ENCODE results near the gene GBF1. TPM values are rescaled to one million over a fixed set of nuclear protein-coding genes. Genes with fewer than 3 reads are reported as not detected.

The GBF1 gene
- total RNA-seq, 1 experiment from 2014 or later: 27.6 TPM

DNA sequence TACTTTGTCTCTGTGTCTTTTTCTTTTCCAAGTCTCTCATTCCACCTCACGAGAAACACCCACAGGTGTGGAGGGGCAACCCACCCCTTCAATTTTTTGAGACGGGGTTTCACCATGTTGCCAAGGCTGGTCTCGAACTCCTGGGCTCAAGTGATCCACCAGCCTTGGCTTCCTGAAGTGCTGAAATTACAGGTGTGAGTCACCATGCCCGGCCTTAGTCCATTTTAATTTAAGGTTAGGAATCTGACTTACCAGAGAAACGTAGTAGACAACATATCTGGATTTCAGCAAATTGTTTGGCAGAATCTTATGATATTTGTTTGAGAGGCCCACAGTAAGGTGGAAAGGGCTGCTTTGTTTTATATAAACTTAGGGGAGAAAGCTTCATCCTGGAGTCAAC is 147.0 kb downstream of the GBF1 start:
- no peak for DNase-seq (ENCODE audit: extremely low read depth, low read depth)

DNA sequence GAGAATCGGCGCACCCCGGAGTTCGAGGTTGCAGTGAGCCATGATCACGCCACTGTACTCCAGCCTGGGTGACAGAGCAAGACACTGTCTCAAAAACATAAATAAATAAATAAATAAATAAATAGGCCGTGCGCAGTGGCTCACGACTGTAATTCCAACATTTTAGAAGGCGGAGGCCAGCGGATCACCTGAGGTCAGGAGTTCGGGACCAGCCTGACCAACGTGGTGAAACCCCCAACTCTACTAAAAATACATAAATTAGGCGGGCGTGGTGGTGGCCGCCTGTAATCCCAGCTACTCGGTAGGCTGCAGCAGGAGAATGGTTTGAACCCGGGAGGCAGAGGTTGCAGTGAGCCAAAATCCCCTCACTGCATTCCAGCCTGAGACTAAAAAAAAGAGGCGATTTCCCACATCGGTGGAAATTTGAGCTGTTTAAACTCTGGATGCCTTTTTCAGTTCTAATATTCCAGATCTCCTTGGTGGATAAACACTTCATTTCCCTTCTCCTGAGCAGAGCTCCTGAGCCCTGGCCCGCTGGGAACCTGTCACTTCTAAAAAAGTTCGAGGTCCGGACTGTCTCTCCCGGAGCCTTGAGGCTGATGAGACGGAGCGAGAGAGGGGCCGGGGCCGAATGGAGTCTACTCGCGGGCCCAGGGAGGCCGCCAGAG is 148.2 kb downstream of the GBF1 start:
- DNase-seq (ENCODE audit: extremely low read depth, low read depth): no peak

DNA sequence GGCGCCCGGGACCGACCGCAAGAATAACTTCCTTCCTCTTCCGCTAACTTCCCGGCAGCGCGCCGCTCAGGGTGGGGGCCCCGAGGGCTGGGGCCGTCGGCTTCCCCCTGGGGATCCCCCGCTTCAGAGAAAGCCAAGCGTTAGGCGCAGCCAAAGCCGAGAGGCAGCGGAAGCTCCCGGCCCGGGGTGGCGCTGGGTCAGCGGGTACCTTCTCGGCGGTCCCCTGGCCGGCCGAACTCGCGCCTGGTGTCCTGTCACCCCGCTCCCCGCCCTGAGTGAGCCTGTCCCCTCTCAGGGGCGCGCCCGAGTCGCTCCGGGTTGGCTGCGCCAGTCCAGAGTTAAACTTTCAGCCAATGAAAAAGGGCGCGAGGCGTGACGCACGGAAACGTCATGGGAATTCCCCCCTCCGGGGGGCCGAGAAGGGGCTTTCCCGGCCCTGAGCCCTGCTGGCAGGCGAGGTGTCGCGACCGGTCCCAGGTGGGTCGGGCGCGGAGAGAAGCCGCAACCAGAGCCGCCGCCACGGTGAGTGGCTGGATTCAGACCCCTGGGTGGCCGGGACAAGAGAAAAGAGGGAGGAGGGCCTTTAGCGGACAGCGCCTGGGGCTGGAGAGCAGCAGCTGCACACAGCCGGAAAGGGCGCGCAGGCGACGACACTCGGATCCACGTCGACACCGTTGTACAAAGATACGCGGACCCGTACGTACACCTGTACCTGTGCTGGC is 148.9 kb downstream of the GBF1 start:
- DNase-seq (ENCODE audit: extremely low read depth, low read depth): peak; percentile 95

DNA sequence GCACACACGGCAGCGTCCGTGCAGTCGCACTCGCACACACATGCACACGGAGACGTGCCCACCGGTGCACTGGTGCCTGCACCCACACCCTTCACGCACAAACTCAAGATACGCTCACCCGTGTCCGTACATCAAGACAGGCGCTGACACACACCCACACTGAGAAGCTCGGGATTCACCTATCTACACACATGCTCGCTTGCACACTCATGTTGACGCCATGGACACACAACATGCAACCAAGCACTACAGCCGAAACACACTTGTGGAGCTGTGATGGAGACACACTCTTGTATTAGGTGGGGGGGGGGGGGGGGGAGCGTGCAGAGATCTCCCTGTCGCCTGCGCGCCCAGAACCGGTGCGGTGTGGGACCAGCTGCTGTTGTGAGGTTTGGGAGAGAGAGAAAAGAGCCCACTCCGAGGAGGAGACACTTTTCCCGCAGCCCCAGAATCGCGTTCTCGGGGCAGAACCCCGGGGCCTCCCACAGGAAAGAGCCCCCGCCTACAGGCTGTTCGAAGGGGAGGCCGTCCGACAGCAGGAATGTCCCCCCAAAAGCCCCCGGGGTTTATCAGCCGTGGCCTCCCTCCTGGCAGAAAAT is 149.6 kb downstream of the GBF1 start:
- peak; percentile 17 for DNase-seq (ENCODE audit: extremely low read depth, low read depth)

DNA sequence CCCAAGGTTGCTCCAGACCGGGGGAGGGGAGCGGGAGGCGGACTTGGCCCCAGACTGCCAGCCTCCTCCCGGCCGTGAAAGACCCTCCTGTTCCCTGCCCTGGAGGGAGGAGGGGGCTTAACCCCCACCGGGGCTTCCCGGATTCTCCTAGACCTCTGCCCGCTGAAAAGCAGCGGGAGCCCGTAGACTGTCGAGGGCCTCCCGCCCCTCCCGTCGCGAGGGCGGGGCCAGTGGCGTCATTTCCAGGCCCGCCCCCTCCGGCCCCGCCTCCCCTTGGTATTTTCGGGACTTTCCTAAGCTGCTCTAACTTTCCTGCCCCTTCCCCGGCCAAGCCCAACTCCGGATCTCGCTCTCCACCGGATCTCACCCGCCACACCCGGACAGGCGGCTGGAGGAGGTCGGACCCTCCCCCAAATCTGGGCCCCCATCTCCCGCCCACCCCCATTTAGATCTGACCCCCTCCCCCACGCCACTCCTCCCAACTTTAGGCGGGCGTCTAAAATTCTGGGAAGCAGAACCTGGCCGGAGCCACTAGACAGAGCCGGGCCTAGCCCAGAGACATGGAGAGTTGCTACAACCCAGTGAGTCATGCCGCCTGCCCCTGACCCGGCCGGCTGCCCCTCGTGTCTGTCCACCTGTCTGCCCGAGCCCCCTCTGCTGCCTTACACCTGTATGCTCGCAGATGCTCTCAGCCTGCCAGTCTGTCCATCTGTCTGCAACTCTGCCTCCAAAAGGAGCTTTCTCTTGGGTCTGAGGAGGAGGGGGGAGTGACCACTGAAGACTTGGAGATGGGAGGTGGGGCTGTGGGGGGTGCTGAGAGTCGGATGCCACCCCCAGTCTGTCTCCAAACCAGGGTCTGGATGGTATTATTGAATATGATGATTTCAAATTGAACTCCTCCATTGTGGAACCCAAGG is 150.3 kb downstream of the GBF1 start, which contains the start of gene NFKB2:
TSS of gene NFKB2 (plus strand) at position 306 of the 917 bp plus-strand sequence. CDS start at position 561, 255 bp downstream.
- DNase-seq (ENCODE audit: extremely low read depth, low read depth): peak; percentile 82

DNA sequence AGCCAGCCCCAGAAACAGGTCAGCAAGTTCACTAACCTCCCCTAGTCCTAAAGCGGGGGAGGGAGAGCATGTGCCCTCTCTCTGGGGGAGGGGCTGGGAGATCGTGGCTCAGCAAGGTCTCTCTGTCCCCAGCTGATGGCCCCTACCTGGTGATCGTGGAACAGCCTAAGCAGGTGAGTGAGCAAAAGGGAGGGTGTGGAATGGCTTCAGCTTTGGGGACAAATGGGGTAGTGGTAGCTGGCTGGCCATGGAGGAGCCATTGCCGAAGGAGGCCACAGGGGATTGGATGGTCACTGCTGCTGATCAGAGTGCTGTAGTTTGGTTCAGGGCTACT is 151.0 kb downstream of the GBF1 start:
- no peak for DNase-seq (ENCODE audit: extremely low read depth, low read depth)

DNA sequence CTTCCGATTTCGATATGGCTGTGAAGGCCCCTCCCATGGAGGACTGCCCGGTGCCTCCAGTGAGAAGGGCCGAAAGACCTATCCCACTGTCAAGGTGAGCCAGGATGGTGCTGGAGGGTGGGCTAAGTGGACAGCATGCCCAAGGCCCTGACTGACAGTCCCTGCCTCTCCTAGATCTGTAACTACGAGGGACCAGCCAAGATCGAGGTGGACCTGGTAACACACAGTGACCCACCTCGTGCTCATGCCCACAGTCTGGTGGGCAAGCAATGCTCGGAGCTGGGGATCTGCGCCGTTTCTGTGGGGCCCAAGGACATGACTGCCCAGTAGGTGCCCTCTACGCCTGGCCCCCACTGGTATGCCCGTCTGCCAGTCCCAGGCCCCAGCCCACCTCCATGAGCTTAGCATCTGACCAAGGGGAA is 151.4 kb downstream of the GBF1 start:
- DNase-seq (ENCODE audit: extremely low read depth, low read depth): no peak

DNA sequence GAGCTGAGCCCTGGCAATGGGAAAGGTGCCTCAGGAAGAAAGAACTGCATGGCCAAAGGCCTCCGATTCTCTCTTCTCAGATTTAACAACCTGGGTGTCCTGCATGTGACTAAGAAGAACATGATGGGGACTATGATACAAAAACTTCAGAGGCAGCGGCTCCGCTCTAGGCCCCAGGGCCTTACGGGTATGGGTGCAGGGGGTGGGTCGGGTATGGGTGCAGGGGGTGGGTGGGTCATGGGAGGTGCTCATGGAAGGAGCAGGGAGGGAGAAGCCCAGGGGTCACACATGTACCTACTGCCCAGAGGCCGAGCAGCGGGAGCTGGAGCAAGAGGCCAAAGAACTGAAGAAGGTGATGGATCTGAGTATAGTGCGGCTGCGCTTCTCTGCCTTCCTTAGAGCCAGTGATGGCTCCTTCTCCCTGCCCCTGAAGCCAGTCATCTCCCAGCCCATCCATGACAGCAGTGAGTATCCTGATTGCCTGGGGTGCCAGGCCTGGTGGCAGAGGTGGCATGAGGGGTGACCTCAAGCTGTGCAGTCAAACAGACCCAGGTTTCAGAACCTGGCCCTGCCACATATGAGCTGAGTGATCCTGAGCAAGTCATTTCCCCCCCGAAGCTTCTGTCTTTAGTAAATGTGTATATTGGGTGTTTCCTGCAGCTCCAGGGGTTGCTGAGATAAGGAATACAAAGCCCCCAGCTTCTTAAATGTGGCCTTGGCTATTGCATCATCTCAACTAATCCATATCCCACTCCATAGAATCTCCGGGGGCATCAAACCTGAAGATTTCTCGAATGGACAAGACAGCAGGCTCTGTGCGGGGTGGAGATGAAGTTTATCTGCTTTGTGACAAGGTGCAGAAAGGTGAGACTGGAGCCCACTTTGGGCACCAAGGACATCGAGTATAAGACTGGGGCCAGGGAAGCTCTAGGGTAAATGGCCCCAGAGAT is 152.2 kb downstream of the GBF1 start:
- DNase-seq (ENCODE audit: extremely low read depth, low read depth): no peak

DNA sequence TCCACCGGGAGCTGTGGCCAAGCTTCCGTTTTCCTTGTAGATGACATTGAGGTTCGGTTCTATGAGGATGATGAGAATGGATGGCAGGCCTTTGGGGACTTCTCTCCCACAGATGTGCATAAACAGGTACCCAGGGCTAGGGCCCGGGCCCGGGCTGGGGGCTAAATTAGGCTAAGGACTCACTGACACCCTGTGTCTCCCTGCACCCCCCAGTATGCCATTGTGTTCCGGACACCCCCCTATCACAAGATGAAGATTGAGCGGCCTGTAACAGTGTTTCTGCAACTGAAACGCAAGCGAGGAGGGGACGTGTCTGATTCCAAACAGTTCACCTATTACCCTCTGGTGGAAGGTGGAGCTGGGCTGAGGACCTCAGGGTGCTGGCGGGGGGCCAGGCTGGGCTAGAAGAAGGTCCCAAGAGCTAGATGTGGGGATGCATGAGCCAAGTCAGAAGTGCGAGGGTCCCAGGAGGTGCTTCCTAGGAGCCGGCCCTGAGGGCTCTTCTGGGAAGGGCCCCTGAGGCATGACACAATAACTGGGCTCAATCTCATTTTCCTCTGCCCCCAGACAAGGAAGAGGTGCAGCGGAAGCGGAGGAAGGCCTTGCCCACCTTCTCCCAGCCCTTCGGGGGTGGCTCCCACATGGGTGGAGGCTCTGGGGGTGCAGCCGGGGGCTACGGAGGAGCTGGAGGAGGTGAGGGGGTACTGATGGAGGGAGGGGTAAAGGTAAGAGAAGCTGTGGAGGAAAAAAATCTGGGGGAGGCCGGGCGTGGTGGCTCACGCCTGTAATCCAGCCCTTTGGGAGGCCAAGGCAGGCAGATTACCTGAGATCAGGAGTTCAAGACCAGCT is 153.1 kb downstream of the GBF1 start:
- no peak for DNase-seq (ENCODE audit: extremely low read depth, low read depth)

DNA sequence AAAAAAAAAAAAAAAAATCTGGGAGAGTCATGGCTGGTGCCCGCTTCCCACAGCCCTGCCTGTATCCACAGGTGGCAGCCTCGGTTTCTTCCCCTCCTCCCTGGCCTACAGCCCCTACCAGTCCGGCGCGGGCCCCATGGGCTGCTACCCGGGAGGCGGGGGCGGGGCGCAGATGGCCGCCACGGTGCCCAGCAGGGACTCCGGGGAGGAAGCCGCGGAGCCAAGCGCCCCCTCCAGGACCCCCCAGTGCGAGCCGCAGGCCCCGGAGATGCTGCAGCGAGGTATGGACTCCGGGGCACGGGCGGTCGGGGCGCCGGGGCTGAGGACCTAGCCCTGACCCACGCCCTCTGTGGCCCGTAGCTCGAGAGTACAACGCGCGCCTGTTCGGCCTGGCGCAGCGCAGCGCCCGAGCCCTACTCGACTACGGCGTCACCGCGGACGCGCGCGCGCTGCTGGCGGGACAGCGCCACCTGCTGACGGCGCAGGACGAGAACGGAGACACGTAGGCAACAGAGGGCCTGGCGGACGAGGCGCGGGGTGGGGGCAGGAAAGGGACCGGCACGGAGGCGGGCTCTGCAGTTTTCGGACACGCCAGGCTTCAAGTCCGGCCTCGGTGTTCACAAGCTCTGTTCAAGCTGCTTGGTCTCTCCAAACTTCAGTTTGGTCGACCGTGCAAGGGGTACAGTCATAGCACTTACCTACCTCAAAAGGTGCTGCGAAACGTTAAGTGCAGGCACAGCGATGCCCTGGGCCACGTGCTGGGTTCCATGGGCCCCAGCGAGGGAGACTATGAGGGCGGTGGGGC is 154.1 kb downstream of the GBF1 start:
- DNase-seq (ENCODE audit: extremely low read depth, low read depth): peak; percentile 81

DNA sequence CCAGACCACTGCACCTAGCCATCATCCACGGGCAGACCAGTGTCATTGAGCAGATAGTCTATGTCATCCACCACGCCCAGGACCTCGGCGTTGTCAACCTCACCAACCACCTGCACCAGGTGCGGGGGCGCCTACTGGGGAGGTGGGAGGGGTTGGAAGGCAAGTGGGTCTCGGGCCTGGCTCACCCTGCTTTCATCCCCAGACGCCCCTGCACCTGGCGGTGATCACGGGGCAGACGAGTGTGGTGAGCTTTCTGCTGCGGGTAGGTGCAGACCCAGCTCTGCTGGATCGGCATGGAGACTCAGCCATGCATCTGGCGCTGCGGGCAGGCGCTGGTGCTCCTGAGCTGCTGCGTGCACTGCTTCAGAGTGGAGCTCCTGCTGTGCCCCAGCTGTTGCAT is 154.7 kb downstream of the GBF1 start:
- no peak for DNase-seq (ENCODE audit: extremely low read depth, low read depth)

DNA sequence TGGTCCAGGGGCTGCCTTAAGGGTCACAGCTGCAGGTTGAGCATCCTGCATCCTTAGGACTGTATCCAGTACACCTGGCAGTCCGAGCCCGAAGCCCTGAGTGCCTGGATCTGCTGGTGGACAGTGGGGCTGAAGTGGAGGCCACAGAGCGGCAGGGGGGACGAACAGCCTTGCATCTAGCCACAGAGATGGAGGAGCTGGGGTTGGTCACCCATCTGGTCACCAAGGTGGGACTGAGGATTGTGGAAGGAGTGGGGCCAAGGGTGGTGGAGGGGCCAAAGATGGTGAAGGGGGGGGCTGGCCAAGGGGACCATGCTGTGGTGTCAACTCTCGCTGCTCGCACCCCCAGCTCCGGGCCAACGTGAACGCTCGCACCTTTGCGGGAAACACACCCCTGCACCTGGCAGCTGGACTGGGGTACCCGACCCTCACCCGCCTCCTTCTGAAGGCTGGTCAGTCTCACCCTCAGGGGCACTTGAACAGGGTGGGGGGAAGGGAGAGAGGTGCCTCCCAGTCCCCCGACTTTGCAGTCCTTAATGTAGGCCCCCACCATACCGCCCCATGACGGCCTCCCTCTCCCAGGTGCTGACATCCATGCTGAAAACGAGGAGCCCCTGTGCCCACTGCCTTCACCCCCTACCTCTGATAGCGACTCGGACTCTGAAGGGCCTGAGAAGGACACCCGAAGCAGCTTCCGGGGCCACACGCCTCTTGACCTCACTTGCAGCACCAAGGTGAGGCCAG is 155.4 kb downstream of the GBF1 start:
- DNase-seq (ENCODE audit: extremely low read depth, low read depth): no peak

DNA sequence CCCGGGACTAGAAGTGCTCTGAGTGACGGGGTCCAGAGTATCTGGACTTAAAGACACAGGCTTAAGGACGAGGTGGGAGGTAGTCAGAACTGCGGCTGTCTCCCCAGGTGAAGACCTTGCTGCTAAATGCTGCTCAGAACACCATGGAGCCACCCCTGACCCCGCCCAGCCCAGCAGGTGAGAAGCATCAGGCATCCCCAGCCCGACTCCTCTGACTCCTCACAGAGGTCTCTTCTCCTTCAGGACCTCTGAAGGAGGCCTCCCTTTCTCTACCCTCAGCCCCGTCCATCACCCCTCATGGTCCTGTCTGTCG is 156.0 kb downstream of the GBF1 start:
- DNase-seq (ENCODE audit: extremely low read depth, low read depth): no peak

DNA sequence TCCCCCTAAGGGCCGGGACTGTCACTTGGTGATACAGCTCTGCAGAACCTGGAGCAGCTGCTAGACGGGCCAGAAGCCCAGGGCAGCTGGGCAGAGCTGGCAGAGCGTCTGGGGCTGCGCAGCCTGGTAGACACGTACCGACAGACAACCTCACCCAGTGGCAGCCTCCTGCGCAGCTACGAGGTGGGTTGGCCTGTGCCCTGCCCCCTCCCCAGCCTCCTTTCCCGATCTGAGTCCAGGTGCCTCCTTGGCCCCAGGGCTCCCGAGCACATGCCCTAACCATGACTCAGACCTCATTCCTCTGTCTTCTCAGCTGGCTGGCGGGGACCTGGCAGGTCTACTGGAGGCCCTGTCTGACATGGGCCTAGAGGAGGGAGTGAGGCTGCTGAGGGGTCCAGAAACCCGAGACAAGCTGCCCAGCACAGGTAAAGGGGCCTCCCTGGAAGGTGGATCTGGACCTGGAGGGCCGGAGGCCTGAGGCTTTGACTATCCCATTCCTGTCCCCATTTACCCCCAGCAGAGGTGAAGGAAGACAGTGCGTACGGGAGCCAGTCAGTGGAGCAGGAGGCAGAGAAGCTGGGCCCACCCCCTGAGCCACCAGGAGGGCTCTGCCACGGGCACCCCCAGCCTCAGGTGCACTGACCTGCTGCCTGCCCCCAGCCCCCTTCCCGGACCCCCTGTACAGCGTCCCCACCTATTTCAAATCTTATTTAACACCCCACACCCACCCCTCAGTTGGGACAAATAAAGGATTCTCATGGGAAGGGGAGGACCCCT is 156.6 kb downstream of the GBF1 start:
- DNase-seq (ENCODE audit: extremely low read depth, low read depth): no peak

DNA sequence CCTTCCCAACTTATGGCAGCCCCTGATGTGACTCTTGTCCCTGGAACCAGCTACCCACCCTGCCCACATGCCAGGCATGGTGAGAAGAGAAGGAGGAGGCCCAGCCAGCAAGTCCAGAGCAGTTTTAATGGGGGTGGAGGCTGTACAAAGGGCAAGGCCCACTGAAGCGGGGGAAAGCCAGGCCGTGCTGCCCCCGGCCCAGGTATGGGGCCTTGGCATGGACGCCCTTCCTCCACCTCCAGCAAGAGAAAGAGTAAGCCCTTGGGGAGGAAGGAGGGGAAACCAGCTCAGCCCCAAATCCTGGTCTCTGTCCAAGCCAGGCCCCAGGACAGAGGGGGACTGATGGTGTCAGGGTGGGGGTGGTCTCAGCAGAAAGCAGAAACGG is 157.2 kb downstream of the GBF1 start:
- no peak for DNase-seq (ENCODE audit: extremely low read depth, low read depth)

DNA sequence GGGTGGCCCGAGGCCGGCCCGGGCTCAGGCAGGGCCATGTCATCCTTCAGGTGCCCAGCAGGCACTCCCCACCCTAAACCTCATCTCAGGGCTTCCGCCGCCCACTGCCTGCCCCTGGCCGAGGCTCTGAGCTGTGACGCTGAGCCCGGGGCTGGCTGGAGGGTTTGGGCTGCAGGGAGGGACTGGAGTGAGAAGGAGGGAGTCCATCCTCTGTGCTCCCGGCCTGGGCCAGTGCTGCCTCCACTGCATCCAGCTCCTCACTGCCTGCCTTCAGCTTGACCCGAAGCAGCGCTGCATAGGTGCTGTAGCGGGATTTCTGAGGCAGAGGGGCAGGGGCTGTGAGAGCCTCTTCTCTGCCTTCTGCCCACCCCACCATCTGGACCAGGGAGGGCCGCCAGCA is 157.8 kb downstream of the GBF1 start:
- no peak for DNase-seq (ENCODE audit: extremely low read depth, low read depth)

Data from NCI-H460 (cell line).